ENCODE results near the gene C16orf54.
"Not testable (repeated sequence)": the region's sequence is repeated elsewhere in the genome, so short reads cannot be mapped to it uniquely, and the experiment has no call there.

The C16orf54 gene

GRCh38 chr16:29708917-29709600, 36.7 kb downstream of the C16orf54 start:
- no peaks in the 10 kb centered on the region for H3K27me3 ChIP-seq (ENCODE audit: insufficient read depth, poor library complexity, severe bottlenecking)
- H3K27ac ChIP-seq (ENCODE audit: poor library complexity, severe bottlenecking): no peak overlapping the region
- TF ChIP-seq CTCF (IDR thresholded peaks at IDR 0.05; ENCODE audit: poor library complexity, severe bottlenecking): no peak
- H3K9me3 ChIP-seq (ENCODE audit: severe bottlenecking): no peaks in the 10 kb centered on the region
- no peak overlapping the region for H3K4me3 ChIP-seq (ENCODE audit: severe bottlenecking)
- H3K36me3 ChIP-seq (ENCODE audit: low read depth): no peaks in the 10 kb centered on the region
- DNase-seq (ENCODE audit: low spot score) (no peak), ATAC-seq (ENCODE audit: low read depth) (no peak)
- peaks cover 7% of the 10 kb centered on the region for H3K4me1 ChIP-seq (ENCODE audit: insufficient read depth, poor library complexity, severe bottlenecking)

- not testable (repeated sequence) for H3K27ac ChIP-seq (ENCODE audit: poor library complexity, severe bottlenecking); H3K4me1 ChIP-seq (ENCODE audit: insufficient read depth, poor library complexity, severe bottlenecking)
Measured at GRCh38 chr16:29707160-29707559, 38.6 kb downstream of the C16orf54 start.

GRCh38 chr16:29705030-29705429, 40.8 kb downstream of the C16orf54 start:
- Histone ChIP-seq H3K9me3 (ENCODE audit: severe bottlenecking) (no peaks in the 10 kb centered on the region), H3K4me1 (ENCODE audit: insufficient read depth, poor library complexity, severe bottlenecking) (peaks cover 5% of the 10 kb centered on the region), H3K36me3 (ENCODE audit: low read depth) (no peaks in the 10 kb centered on the region), H3K27me3 (ENCODE audit: insufficient read depth, poor library complexity, severe bottlenecking) (no peaks in the 10 kb centered on the region), H3K27ac (ENCODE audit: poor library complexity, severe bottlenecking) (no peak overlapping the region), H3K4me3 (ENCODE audit: severe bottlenecking) (no peak overlapping the region)
- DNase-seq (ENCODE audit: low spot score): no peak
- ATAC-seq (ENCODE audit: low read depth): no peak
- TF ChIP-seq CTCF (IDR thresholded peaks at IDR 0.05; ENCODE audit: poor library complexity, severe bottlenecking): no peak

More at GRCh38 chr16:29707160-29707559, 38.6 kb downstream of the C16orf54 start:
- not testable (repeated sequence) for ATAC-seq (ENCODE audit: low read depth); H3K4me3 ChIP-seq (ENCODE audit: severe bottlenecking); H3K27me3 ChIP-seq (ENCODE audit: insufficient read depth, poor library complexity, severe bottlenecking); DNase-seq (ENCODE audit: low spot score); H3K9me3 ChIP-seq (ENCODE audit: severe bottlenecking); H3K36me3 ChIP-seq (ENCODE audit: low read depth)

- ATAC-seq (ENCODE audit: low read depth): no peak
- no peak overlapping the region for H3K4me3 ChIP-seq (ENCODE audit: severe bottlenecking)
Measured at GRCh38 chr16:29702269-29702668, 43.5 kb downstream of the C16orf54 start.

GRCh38 chr16:29701214-29701555, 44.6 kb downstream of the C16orf54 start:
- DNase-seq (ENCODE audit: low spot score): no peak
- no peaks in the 10 kb centered on the region for H3K36me3 ChIP-seq (ENCODE audit: low read depth)
- no peak for TF ChIP-seq CTCF (IDR thresholded peaks at IDR 0.05; ENCODE audit: poor library complexity, severe bottlenecking)
- H3K27ac ChIP-seq (ENCODE audit: poor library complexity, severe bottlenecking): no peak overlapping the region
- no peaks in the 10 kb centered on the region for H3K4me1 ChIP-seq (ENCODE audit: insufficient read depth, poor library complexity, severe bottlenecking)
- H3K27me3 ChIP-seq (ENCODE audit: insufficient read depth, poor library complexity, severe bottlenecking): no peaks in the 10 kb centered on the region
- H3K9me3 ChIP-seq (ENCODE audit: severe bottlenecking): no peaks in the 10 kb centered on the region
- H3K4me3 ChIP-seq (ENCODE audit: severe bottlenecking): no peak overlapping the region
- ATAC-seq (ENCODE audit: low read depth): no peak

More at GRCh38 chr16:29702269-29702668, 43.5 kb downstream of the C16orf54 start:
- no peak for DNase-seq (ENCODE audit: low spot score)
- no peaks in the 10 kb centered on the region for H3K27me3 ChIP-seq (ENCODE audit: insufficient read depth, poor library complexity, severe bottlenecking)
- no peak for TF ChIP-seq CTCF (IDR thresholded peaks at IDR 0.05; ENCODE audit: poor library complexity, severe bottlenecking)
- no peaks in the 10 kb centered on the region for H3K4me1 ChIP-seq (ENCODE audit: insufficient read depth, poor library complexity, severe bottlenecking)
- no peaks in the 10 kb centered on the region for H3K9me3 ChIP-seq (ENCODE audit: severe bottlenecking)
- H3K36me3 ChIP-seq (ENCODE audit: low read depth): no peaks in the 10 kb centered on the region
- H3K27ac ChIP-seq (ENCODE audit: poor library complexity, severe bottlenecking): no peak overlapping the region
